ENCODE results near the gene NPBWR2.
A peak's percentile ranks its signal among the peaks of the same experiment; 100 is the strongest.
"Not testable (repeated sequence)": the region's sequence is repeated elsewhere in the genome, so short reads cannot be mapped to it uniquely, and the experiment has no call there.

Gene NPBWR2

DNA sequence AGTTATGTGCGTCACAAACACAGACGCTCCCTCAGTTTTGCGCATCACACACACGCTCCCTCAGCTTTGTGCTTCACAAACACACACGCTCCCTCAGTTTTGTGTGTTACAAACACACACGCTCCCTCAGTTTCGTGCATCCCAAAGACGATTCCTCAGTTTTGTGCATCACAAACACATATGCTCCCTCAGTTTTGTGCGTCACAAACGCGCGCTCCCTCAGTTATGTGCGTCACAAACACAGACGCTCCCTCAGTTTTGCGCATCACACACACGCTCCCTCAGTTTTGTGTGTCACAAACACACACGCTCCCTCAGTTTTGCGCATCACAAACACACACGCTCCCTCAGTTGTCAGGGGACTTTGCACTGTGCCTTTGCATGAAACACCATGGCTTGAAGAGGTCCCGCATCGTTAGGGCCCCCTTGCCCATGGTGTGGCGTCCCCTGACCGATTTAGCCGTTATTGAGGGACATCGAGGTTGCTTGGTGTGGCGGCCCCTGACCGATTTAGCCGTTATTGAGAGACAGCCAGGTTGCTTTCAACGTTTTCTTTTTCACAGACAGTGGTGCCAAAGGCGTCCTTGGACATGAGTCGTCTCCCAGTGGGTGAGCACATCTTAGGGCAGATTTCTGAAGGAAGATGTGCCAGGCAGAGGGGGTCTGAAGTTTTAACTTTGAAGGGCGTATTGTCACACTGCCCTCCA lies 28.8 kb upstream of the NPBWR2 start:
- TF ChIP-seq CTCF (IDR thresholded peaks at IDR 0.05; ENCODE audit: insufficient read depth, low read depth, low read length, missing control alignments), result no peak
- no peak for DNase-seq (ENCODE audit: low read depth)

DNA sequence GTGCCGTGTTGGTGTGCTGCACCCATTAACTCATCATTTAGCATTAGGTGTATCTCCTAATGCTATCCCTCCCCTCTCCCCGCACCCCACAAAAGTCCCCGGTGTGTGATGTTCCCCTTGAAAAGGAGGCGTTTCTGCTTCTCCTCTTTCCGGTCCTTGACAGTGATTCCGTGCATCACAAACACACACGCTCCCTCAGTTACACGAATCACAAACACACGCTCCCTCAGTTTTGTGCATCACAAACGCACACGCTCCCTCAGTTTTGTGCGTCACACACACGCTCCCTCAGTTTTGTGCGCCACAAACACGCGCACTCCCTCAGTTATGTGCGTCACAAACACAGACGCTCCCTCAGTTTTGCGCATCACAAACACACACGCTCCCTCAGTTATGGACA lies 27.4 kb upstream of the NPBWR2 start:
- DNase-seq (ENCODE audit: low read depth); H3K4me3 ChIP-seq (ENCODE audit: low read depth, low read length): not testable (repeated sequence)

More for the DNA sequence above, 28.8 kb upstream of the NPBWR2 start:
- H3K4me3 ChIP-seq (ENCODE audit: low read depth, low read length), result no peak overlapping the region

- DNase-seq (ENCODE audit: low read depth), result peak; percentile 30
- TF ChIP-seq CTCF (IDR thresholded peaks at IDR 0.05; ENCODE audit: insufficient read depth, low read depth, low read length, missing control alignments), result no peak
- H3K4me3 ChIP-seq (ENCODE audit: low read depth, low read length), result no peak overlapping the region
Observed at GRCh38 chr20:64133951-64134407, 26.6 kb upstream of the NPBWR2 start.

DNA sequence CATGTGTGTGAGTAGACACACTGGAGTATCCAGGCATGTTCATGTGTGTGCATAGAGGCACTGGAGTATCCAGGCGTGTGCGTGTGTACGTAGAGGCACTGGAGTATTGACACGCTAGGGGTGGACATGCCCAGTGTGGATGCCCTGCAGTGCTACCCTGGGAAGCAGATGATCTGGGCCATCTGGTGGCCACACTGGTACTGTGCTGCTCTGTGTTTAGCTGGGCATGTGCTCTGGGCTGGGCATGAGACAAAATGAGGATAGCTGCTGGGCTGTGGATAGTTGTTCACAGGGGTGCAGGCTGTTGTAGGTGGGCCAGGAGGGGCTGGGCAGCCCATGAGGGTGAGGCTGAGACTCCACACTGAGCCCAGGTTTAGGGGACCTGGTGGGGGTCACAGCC lies 24.0 kb upstream of the NPBWR2 start:
- TF ChIP-seq CTCF (IDR thresholded peaks at IDR 0.05; ENCODE audit: insufficient read depth, low read depth, low read length, missing control alignments), result no peak
- DNase-seq (ENCODE audit: low read depth), result peak; percentile 9

DNA sequence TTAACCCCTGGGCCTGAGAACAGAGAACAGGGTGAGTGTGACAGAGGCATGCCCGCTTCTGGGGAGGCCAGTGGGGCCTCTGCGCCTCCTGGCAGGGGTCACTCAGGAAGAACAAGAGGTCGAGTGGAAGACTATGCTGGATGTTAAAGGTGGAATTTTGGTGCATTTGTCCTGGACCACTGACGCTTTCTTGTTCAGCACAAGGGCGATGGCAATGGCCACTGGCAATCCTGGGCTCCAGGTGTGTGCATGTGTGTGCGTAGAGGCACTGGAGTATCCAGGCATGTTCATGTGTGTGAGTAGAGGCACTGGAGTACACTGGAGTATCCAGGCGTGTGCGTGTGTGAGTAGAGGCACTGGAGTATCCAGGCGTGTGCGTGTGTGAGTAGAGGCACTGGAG lies 23.5 kb upstream of the NPBWR2 start:
- no peak overlapping the region for H3K4me3 ChIP-seq (ENCODE audit: low read depth, low read length)
- no peak for TF ChIP-seq CTCF (IDR thresholded peaks at IDR 0.05; ENCODE audit: insufficient read depth, low read depth, low read length, missing control alignments)
- no peak for DNase-seq (ENCODE audit: low read depth)

More for the DNA sequence above, 24.0 kb upstream of the NPBWR2 start:
- H3K4me3 ChIP-seq (ENCODE audit: low read depth, low read length), result no peak overlapping the region

DNA sequence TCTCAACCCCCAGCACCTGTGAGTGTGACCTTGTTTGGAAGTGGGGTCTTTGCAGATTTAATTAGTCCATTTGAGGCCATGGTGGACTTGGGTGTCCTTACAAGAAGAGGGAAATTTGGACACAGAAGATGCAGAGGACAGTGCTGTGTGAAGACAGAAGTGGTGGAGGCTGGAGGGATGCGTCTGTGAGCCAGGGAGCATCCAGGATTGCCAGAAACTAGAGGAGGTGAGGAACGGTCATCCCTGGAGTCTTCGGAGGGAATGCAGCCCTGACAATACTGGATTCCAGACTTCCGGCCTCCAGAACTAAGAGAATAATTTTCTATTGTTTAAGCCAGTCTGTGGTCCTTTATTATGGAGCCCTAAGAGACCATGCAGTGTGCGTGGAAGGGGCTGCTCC lies 22.9 kb upstream of the NPBWR2 start:
- no peak for DNase-seq (ENCODE audit: low read depth)
- no peak for TF ChIP-seq CTCF (IDR thresholded peaks at IDR 0.05; ENCODE audit: insufficient read depth, low read depth, low read length, missing control alignments)
- no peak overlapping the region for H3K4me3 ChIP-seq (ENCODE audit: low read depth, low read length)

GRCh38 chr20:64129146-64129782 lies 21.9 kb upstream of the NPBWR2 start:
- no peak for TF ChIP-seq CTCF (IDR thresholded peaks at IDR 0.05; ENCODE audit: insufficient read depth, low read depth, low read length, missing control alignments)
- no peak for DNase-seq (ENCODE audit: low read depth)

DNA sequence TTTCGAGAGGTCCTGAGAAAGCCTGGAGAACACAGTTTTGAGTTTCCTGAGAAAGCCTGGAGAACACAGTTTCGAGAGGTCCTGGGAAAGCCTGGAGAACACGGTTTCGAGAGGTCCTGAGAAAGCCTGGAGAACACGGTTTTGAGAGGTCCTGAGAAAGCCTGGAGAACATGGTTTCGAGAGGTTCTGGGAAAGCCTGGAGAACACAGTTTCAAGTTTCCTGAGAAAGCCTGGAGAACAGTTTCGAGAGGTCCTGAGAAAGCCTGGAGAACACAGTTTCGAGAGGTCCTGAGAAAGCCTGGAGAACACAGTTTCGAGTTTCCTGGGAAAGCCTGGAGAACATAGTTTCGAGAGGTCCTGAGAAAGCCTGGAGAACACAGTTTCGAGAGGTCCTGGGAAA lies 16.2 kb upstream of the NPBWR2 start:
- not testable (repeated sequence) for DNase-seq (ENCODE audit: low read depth); H3K4me3 ChIP-seq (ENCODE audit: low read depth, low read length)

More at GRCh38 chr20:64129146-64129782, 21.9 kb upstream of the NPBWR2 start:
- H3K4me3 ChIP-seq (ENCODE audit: low read depth, low read length), result no peak overlapping the region

DNA sequence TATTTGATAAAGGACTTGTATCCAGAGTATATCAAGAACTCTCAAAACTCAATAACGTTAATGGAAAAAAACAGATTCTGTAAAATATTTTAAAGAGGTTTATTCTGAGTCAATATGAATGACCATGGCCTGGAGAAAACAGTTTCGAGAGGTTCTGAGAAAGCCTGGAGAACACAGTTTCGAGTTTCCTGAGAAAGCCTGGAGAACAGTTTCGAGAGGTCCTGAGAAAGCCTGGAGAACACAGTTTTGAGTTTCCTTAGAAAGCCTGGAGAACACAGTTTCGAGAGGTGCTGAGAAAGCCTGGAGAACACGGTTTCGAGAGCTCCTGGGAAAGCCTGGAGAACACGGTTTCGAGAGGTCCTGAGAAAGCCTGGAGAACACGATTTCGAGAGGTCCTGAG lies 15.6 kb upstream of the NPBWR2 start:
- H3K4me3 ChIP-seq (ENCODE audit: low read depth, low read length), result not testable (repeated sequence)

More for the DNA sequence above, 15.6 kb upstream of the NPBWR2 start:
- not testable (repeated sequence) for DNase-seq (ENCODE audit: low read depth)

Data from GM12865 (cell line).